Kidney capillary endothelial cell (primary cell): ENCODE results near the gene UNK.

Experiments used
- DNase-seq: peaks from one replicate; pipeline ENCODE4 v3.0.0-alpha.2; 2018; ENCODE audit warnings: low spot score

UNK gene

DNA sequence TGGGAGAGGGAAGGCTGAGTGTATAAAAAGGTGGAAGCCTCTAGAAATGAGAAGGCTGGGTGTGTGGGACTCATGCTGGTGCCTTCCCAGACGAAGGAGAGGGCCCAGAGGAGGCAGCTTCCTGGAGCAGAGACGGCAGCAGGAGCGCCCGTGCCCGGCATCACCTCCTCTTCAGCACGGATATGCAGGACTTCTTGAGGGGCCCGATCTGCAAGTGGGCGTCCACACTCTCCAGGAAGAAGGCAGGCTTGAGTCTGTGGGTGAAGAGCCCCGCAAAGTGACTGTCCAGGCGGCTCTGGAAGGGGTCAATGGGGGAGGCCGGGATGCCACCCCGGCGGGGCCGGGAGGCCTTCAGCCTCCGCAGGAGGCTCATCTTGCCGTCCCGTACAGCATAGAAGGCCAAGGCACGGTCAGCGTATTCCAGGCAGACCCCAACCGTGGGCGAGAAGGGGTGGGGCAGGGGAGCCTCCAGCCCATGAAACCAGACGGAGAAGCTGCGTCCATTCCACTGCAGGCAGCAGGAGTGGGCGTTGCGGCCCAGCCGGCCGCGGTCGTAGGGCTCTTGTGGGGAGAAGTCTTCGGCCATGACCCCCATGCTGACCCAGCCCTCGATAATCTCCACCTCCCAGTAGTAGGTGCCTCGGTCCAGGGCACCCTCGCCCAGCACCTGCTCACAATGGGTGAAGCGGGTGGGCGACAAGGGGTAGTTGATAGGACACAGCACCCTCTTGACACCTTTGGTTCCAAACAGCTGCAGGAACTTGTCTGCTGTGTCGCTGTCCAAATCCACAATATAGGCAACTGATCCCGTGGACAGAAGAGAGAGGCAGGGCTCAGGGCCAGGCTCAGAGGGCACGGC lies 89.9 kb downstream of the UNK start:
- no peak for DNase-seq
